Measurements from ENCODE around the gene ZNF557. TPM values are rescaled to one million over a fixed set of nuclear protein-coding genes. Genes with fewer than 3 reads are reported as not detected.

Gene ZNF557
- total and polyA plus RNA-seq, 4 donors = 2.1 to 10.6 (median 7.1) TPM

GRCh38 chr19:7098701-7099596, 29.4 kb downstream of the ZNF557 start:
- H3K9ac ChIP-seq (ENCODE audit: insufficient read depth in 1 of 2, low read length in 2 of 2) = peak overlapping the region; percentile 53 to 81
- 1% methylated on average over 75 to 78 of the region's 78 CpGs for WGBS, 2 donors
- H3K27me3 ChIP-seq (ENCODE audit: control insufficient read depth in 3 of 3, insufficient read depth in 3 of 3, low read length in 2 of 3) = no peaks in the 10 kb centered on the region
- no peaks in the 10 kb centered on the region for H3K36me3 ChIP-seq (ENCODE audit: control insufficient read depth in 4 of 4, insufficient read depth in 4 of 4, low read length in 4 of 4)
- H3K4me1 ChIP-seq (ENCODE audit: control insufficient read depth in 5 of 5, insufficient read depth in 5 of 5, low read length in 5 of 5) = peaks cover 0 to 6% (median 3%) of the 10 kb centered on the region in 5 donors
- DNase-seq (peak; percentile 96 to 98 (median 97)), ATAC-seq (ENCODE audit: insufficient read depth, low FRiP score) (peak; percentile 93)
- peak overlapping the region; percentile 86 to 96 for H3K27ac ChIP-seq (ENCODE audit: low read depth in 1 of 2, low read length in 1 of 2)
- H3K4me3 ChIP-seq = peak overlapping the region; percentile 65
- H3K9me3 ChIP-seq (ENCODE audit: control insufficient read depth in 4 of 4, insufficient read depth in 3 of 4, low read length in 3 of 4) = peaks cover 0 to 9% (median 2%) of the 10 kb centered on the region in 4 donors
- no peak for TF ChIP-seq CTCF (IDR thresholded peaks at IDR 0.05; ENCODE audit: control extremely low read depth, extremely low read depth)

- TF ChIP-seq CTCF (IDR thresholded peaks at IDR 0.05; ENCODE audit: control extremely low read depth, extremely low read depth) = no peak
- Histone ChIP-seq H3K4me1 (ENCODE audit: control insufficient read depth in 5 of 5, insufficient read depth in 5 of 5, low read length in 5 of 5) (peaks cover 0 to 6% (median 3%) of the 10 kb centered on the region in 5 donors), H3K9ac (ENCODE audit: insufficient read depth in 1 of 2, low read length in 2 of 2) (peak overlapping the region; percentile 1 to 41), H3K9me3 (ENCODE audit: control insufficient read depth in 4 of 4, insufficient read depth in 3 of 4, low read length in 3 of 4) (peaks cover 0 to 9% (median 2%) of the 10 kb centered on the region in 4 donors), H3K4me3 (peak overlapping the region; percentile 65), H3K36me3 (ENCODE audit: control insufficient read depth in 4 of 4, insufficient read depth in 4 of 4, low read length in 4 of 4) (no peaks in the 10 kb centered on the region), H3K27me3 (ENCODE audit: control insufficient read depth in 3 of 3, insufficient read depth in 3 of 3, low read length in 2 of 3) (no peaks in the 10 kb centered on the region), H3K27ac (ENCODE audit: low read depth in 1 of 2, low read length in 1 of 2) (peak overlapping the region; percentile 86 to 96)
- 14 to 15% methylated on average over 9 of the region's 9 CpGs for WGBS, 2 donors
- no peak for DNase-seq
- no peak for ATAC-seq (ENCODE audit: insufficient read depth, low FRiP score)
These were observed 30.1 kb downstream of the ZNF557 start for GRCh38 chr19:7099597-7099921.

- Histone ChIP-seq H3K27ac (ENCODE audit: low read depth in 1 of 2, low read length in 1 of 2) (no peak overlapping the region), H3K4me1 (ENCODE audit: control insufficient read depth in 5 of 5, insufficient read depth in 5 of 5, low read length in 5 of 5) (peaks cover 0 to 6% (median 3%) of the 10 kb centered on the region in 5 donors), H3K4me3 (no peak overlapping the region), H3K9me3 (ENCODE audit: control insufficient read depth in 4 of 4, insufficient read depth in 3 of 4, low read length in 3 of 4) (peaks cover 0 to 3% (median 0%) of the 10 kb centered on the region in 4 donors), H3K36me3 (ENCODE audit: control insufficient read depth in 4 of 4, insufficient read depth in 4 of 4, low read length in 4 of 4) (no peaks in the 10 kb centered on the region), H3K9ac (ENCODE audit: insufficient read depth in 1 of 2, low read length in 2 of 2) (no peak overlapping the region), H3K27me3 (ENCODE audit: control insufficient read depth in 3 of 3, insufficient read depth in 3 of 3, low read length in 2 of 3) (no peaks in the 10 kb centered on the region)
- 57 to 66% methylated on average over 19 of the region's 19 CpGs for WGBS, 2 donors
- no peak for ATAC-seq (ENCODE audit: insufficient read depth, low FRiP score)
- TF ChIP-seq CTCF (IDR thresholded peaks at IDR 0.05; ENCODE audit: control extremely low read depth, extremely low read depth) = no peak
- no peak for DNase-seq
These were observed 32.2 kb downstream of the ZNF557 start for GRCh38 chr19:7101498-7102253.

All from lung (tissue), 12 donors.